IgD-negative memory B cell (primary cell): ENCODE data around the gene MAST2. TPM values are rescaled to one million over a fixed set of nuclear protein-coding genes. Genes with fewer than 3 reads are reported as not detected.

Source experiments
- H3K27ac Mint-ChIP-seq, 3 donors: one replicate each; pipeline ENCODE4 v1.8.0; 2020 to 2022; ENCODE audit warnings: mild to moderate bottlenecking in 3 of 3, mixed read lengths in 3 of 3, moderate library complexity in 1 of 3
- H3K27me3 Mint-ChIP-seq: one replicate; pipeline ENCODE4 v1.8.0; 2021; ENCODE audit warnings: mixed read lengths
- H3K36me3 Mint-ChIP-seq: one replicate; pipeline ENCODE4 v1.8.0; 2020; ENCODE audit warnings: mild to moderate bottlenecking, mixed read lengths
- H3K4me1 Mint-ChIP-seq, 3 donors: one replicate each; pipeline ENCODE4 v1.8.0; 2020 to 2022; ENCODE audit warnings: mixed read lengths in 3 of 3, mild to moderate bottlenecking in 1 of 3
- H3K4me3 Mint-ChIP-seq, 4 donors: one replicate each; pipeline ENCODE4 v1.8.0; 2020 to 2022; ENCODE audit warnings: mild to moderate bottlenecking in 4 of 4, mixed read lengths in 4 of 4, moderate library complexity in 3 of 4
- H3K9me3 Mint-ChIP-seq, 3 donors: one replicate each; pipeline ENCODE4 v1.8.0; 2020 to 2021; ENCODE audit warnings: mixed read lengths in 3 of 3, mild to moderate bottlenecking in 1 of 3
- polyA plus RNA-seq: library from polyadenylated mRNA; unstranded; fragments of 300-500 nt; fragmentation: Illumina TruSeq; gene quantifications from one replicate; pipeline ENCODE4 v1.2.3, GENCODE V29; 2021

MAST2 gene
- polyA plus RNA-seq, 1 donor from 2014 or later, result 3.1 TPM

DNA sequence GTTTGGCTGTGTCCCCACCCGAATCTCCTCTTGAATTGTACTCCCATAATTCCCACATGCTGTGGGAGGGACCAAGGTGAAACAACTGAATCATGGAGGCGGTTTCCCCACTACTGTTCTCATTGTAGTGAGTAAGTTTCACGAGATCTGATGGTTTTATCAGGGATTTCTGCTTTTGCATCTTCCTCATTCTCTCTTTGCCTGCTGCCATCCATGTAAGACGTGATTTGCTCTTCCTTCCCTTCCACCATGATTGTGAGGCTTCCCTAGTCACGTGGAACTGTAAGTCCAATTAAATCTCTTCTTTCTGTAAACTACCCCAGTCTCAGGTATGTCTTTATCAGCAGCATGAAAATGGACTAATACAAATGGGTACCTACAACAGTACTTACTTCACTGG is 255.5 kb downstream of the MAST2 start:
- no peak overlapping the region for H3K27ac Mint-ChIP-seq
- H3K4me1 Mint-ChIP-seq, result peaks cover 0 to 6% (median 5%) of the 10 kb centered on the region in 3 donors
- H3K4me3 Mint-ChIP-seq, result no peak overlapping the region
- H3K36me3 Mint-ChIP-seq, result peaks cover 7% of the 10 kb centered on the region
- no peaks in the 10 kb centered on the region for H3K27me3 Mint-ChIP-seq
- H3K9me3 Mint-ChIP-seq, result no peaks in the 10 kb centered on the region

DNA sequence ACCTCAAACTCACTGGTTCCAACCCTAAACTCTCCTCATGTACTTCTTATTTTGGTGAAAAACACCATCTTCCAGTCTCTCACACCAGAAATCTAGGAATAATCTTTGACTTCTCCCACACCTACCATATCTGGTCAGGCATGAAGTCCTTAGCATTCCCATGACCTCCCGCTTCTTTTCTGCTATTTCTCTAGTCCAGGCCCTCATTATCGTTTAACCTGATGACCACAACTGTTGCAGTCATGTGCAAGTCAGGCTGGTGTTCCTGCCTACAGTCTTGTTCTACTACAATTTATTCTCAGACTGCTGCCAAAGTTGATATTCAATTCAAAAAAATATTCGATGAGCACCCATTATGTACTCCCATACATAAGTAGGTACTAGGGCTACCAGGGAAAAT is 257.7 kb downstream of the MAST2 start:
- H3K36me3 Mint-ChIP-seq, result peaks cover 7% of the 10 kb centered on the region
- no peak overlapping the region for H3K4me3 Mint-ChIP-seq
- H3K27ac Mint-ChIP-seq, result no peak overlapping the region
- no peaks in the 10 kb centered on the region for H3K27me3 Mint-ChIP-seq
- peaks cover 10 to 16% (median 11%) of the 10 kb centered on the region in 3 donors for H3K4me1 Mint-ChIP-seq
- peaks cover 0 to 2% (median 0%) of the 10 kb centered on the region in 3 donors for H3K9me3 Mint-ChIP-seq

DNA sequence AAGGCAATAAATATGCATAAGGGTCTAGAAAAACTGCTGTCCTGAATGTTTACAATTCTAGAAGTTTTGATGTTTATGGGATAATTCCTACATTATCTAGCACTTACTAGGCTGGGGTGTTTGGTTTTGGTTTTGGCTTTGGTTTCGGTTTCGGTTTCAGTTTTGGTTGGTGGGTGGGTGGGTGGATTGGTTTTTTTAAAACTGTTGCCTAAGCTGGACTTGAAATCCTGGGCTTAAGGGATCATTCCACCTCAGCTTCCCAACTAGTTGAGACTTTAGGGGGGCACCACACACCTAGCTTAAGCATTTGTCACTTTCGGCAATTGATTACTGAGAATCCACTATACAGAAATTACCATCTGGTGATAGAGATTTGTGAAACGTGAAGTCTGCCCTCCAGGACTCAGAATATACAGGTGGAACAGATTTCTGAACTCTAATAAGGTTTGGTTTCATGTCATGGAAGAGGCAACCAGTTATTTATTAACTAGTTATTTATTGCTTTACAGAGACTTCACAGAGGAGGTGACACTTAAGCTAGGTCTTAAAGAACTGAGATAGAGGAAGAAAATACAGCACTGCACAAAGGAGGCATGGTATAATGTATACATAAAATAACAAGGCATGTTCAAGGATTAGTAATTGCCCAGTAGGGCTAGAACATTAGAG is 259.4 kb downstream of the MAST2 start:
- peaks cover 0 to 2% (median 0%) of the 10 kb centered on the region in 3 donors for H3K9me3 Mint-ChIP-seq
- H3K4me3 Mint-ChIP-seq, result peak overlapping the region in 1 of 4 donors; percentile 17
- H3K27me3 Mint-ChIP-seq, result no peaks in the 10 kb centered on the region
- H3K36me3 Mint-ChIP-seq, result peaks cover 7% of the 10 kb centered on the region
- peak overlapping the region in 1 of 3 donors; percentile 39 for H3K27ac Mint-ChIP-seq
- H3K4me1 Mint-ChIP-seq, result peaks cover 11 to 15% (median 12%) of the 10 kb centered on the region in 3 donors

DNA sequence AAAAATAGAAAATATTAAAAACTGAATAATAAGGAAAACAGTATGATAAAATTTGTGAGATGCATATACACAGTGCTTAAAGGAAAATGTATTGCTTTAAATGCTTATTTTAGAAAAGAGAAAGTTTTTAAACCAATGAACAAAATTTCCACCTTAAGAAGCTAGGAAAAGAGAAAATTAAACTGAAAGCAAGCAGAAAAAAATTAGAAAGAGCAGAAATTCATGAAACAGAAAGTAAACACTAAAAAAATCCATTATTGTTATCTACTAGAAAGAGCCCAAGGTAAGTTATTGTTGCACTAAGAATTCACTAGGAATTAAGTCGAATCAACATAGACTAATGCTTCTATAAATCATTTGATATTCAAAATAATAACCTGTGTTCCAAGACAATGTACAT is 261.3 kb downstream of the MAST2 start:
- Mint-ChIP-seq H3K27me3 (no peaks in the 10 kb centered on the region), H3K4me3 (peak overlapping the region in 2 of 4 donors; percentile 7 to 76), H3K27ac (no peak overlapping the region), H3K9me3 (peaks cover 0 to 2% (median 0%) of the 10 kb centered on the region in 3 donors), H3K4me1 (peaks cover 11 to 15% (median 12%) of the 10 kb centered on the region in 3 donors), H3K36me3 (peaks cover 7% of the 10 kb centered on the region)

DNA sequence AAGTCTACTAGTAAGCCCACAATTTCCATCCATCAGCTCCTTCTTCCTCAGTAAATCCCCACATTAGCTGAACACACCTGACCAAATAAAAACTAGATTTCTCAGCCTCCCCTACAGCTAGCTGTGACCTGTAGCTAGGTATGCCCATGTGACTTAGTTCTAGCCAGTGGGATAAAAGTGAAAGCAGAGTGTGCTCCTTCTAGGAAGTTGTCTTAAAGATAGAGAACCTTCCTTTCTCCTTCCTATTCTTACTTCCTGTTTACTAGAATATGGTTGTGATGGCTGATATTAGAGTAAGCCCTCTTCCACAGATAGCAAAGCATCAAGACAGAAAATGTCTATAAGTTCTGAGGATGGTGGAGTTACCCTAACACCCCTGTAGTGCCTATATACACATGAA is 262.0 kb downstream of the MAST2 start:
- H3K36me3 Mint-ChIP-seq, result peaks cover 7% of the 10 kb centered on the region
- peaks cover 11 to 15% (median 12%) of the 10 kb centered on the region in 3 donors for H3K4me1 Mint-ChIP-seq
- H3K4me3 Mint-ChIP-seq, result peak overlapping the region in 2 of 4 donors; percentile 24 to 76
- H3K27ac Mint-ChIP-seq, result peak overlapping the region in 2 of 3 donors; percentile 12 to 88
- no peaks in the 10 kb centered on the region for H3K27me3 Mint-ChIP-seq
- H3K9me3 Mint-ChIP-seq, result peaks cover 0 to 2% (median 0%) of the 10 kb centered on the region in 3 donors

DNA sequence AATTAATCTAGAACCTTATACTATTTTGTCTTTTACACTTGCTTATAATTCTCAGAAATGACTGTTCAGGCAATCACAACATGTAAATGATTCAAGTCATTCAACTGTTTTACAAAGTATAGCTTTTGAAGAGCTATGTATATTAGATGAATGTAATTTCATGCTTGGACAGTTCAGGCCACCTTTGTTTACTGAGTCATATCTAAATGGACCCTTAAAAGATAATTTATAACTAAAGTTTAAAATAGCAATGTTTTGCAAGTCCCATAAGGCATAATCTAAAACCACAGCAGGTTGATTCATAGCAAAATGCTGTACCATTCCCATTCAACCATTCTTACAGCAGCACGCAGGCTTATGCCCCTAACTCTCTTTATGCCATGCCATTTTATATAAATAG is 264.2 kb downstream of the MAST2 start:
- Mint-ChIP-seq H3K36me3 (no peaks in the 10 kb centered on the region), H3K4me1 (peaks cover 10 to 15% (median 12%) of the 10 kb centered on the region in 3 donors), H3K9me3 (peaks cover 0 to 2% (median 0%) of the 10 kb centered on the region in 3 donors), H3K4me3 (no peak overlapping the region), H3K27ac (no peak overlapping the region), H3K27me3 (no peaks in the 10 kb centered on the region)

DNA sequence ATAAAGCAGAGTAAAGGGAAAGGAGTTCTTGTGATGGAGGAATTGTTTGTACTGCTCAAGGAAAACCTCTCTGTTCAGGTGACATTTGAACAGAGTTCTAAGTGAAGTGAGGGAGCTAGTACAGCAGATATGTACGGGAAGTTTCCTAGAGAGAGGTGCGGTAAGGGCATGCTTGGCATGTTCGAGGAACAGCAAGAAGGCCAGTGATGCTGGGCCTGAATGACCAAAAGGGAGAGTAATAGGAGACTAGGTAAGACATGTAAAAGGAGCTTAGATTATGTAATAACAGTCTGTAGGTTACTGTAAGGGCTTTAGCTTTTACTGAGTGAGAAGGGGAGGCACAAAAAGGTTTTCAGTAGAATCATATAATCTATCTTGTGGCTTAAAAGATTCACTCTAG is 265.1 kb downstream of the MAST2 start:
- Mint-ChIP-seq H3K4me3 (no peak overlapping the region), H3K9me3 (peaks cover 0 to 2% (median 0%) of the 10 kb centered on the region in 3 donors), H3K4me1 (peaks cover 5 to 13% (median 12%) of the 10 kb centered on the region in 3 donors), H3K27ac (no peak overlapping the region), H3K36me3 (no peaks in the 10 kb centered on the region), H3K27me3 (no peaks in the 10 kb centered on the region)

DNA sequence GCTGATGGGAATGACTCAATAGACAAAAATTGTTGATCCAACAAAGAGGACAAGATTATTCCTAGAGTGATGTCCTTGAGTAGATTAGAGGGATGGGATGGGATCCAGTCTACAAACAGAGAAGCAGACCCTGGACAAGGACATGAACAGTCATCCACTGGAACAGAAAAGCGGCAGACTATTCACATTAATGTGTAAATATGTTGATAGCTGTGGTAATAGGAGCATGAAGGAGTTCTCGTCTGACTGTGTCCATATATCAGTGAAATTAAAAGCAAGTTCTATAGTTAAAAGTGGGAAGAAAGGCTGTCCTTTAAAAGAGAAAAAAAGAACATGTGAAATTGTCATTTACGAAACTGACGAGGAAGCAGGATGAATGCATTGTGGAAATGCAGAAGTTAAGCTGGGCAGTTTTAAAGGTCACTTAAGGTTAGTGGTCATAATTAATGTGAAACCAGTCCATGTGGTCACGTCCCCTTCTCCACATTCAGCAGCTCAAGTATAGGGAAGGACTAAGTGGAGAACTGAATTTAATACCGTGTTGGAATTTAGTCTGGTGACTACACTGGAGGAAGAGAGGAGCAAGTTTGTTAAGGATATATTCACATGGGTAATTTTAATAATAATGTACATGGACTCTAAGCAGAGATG is 266.9 kb downstream of the MAST2 start:
- no peaks in the 10 kb centered on the region for H3K27me3 Mint-ChIP-seq

DNA sequence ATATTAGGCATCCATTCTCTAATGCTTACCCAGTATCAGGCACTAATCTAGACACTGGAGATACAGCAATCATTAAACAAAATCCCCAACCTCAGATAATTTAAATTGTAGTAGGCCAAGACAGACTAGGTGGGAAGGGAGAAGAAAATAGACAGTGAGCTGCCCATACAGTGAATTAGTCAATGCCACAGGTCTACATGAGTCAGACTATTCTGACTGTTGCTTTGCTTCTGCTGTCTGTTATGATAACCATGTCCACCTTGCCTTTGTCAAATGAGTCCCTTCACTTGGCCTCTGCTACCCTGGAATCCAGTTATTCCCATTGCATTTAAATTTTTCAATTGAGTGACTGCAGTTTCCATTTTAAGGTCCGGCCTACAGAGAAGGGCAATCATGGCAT is 269.6 kb downstream of the MAST2 start:
- Mint-ChIP-seq H3K27me3 (no peaks in the 10 kb centered on the region), H3K9me3 (no peaks in the 10 kb centered on the region), H3K4me1 (no peaks in the 10 kb centered on the region), H3K4me3 (no peak overlapping the region), H3K27ac (no peak overlapping the region), H3K36me3 (no peaks in the 10 kb centered on the region)

More for the DNA sequence above, 266.9 kb downstream of the MAST2 start:
- Mint-ChIP-seq H3K4me3 (no peak overlapping the region), H3K9me3 (peaks cover 0 to 1% (median 0%) of the 10 kb centered on the region in 3 donors), H3K36me3 (no peaks in the 10 kb centered on the region), H3K4me1 (peaks cover 3 to 8% (median 5%) of the 10 kb centered on the region in 3 donors), H3K27ac (no peak overlapping the region)

DNA sequence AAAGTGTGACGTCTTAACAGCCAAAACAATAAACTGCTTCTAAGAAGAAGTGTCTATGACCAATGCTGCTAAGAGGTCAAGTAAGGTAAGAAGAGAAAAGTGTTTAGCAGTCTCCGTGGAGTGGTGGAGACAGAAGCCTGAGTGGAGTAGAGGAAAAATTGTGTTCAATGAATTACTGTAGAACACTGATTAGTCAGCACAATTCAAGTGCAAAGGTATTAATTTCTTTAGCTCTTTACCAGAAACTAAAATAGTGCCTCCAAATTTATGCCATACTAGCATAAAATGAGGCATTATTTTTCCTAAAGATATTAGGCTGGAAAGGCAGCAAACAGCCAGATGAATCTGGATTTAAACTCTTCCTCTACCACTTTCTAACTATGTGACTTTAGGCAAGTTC is 272.9 kb downstream of the MAST2 start:
- Mint-ChIP-seq H3K36me3 (no peaks in the 10 kb centered on the region), H3K27ac (no peak overlapping the region), H3K4me3 (no peak overlapping the region), H3K4me1 (no peaks in the 10 kb centered on the region), H3K27me3 (no peaks in the 10 kb centered on the region), H3K9me3 (no peaks in the 10 kb centered on the region)

DNA sequence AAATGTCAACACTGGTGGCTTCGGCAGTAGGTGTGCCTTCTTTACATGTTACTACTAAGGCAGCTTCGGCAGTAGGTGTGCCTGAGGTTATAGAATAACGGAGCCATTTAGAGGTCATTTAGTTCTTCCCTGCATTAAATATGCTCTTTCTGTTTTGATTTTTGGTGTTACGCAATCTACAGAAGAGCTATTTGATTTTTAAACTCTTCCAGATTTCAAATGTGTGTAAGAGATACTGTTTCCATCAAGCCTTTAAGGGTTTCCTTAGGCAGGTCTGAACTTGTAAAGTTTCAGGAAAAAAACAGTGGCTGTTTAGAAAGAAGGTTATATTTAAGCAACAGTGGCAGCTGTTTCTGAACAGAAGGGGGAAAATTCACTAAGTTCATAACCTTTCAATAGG is 274.2 kb downstream of the MAST2 start:
- Mint-ChIP-seq H3K4me1 (no peaks in the 10 kb centered on the region), H3K4me3 (no peak overlapping the region), H3K36me3 (no peaks in the 10 kb centered on the region), H3K27me3 (no peaks in the 10 kb centered on the region), H3K9me3 (no peaks in the 10 kb centered on the region), H3K27ac (peak overlapping the region in 1 of 3 donors; percentile 14)

DNA sequence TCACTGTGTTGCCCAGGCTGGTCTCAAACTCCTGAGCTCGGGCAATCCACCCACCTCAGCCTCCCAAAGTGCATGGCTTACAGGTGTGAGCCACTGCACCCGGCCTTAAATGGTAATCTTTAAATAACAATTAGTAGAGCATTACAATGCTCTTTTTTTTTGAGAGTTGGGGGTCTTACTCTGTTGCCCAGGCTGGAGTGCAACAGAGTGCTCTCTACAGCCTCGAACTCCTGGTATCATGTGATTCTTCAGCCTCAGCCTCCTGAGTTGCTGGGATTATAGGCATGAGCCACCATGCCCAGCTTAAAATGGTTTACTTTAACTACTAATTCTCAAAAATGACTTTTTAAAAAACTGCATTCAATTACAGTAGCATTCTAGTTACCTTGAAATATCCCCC is 276.8 kb downstream of the MAST2 start:
- no peak overlapping the region for H3K27ac Mint-ChIP-seq
- H3K36me3 Mint-ChIP-seq, result no peaks in the 10 kb centered on the region
- no peak overlapping the region for H3K4me3 Mint-ChIP-seq
- H3K27me3 Mint-ChIP-seq, result no peaks in the 10 kb centered on the region
- H3K9me3 Mint-ChIP-seq, result peaks cover 0 to 7% (median 0%) of the 10 kb centered on the region in 3 donors
- no peaks in the 10 kb centered on the region for H3K4me1 Mint-ChIP-seq

DNA sequence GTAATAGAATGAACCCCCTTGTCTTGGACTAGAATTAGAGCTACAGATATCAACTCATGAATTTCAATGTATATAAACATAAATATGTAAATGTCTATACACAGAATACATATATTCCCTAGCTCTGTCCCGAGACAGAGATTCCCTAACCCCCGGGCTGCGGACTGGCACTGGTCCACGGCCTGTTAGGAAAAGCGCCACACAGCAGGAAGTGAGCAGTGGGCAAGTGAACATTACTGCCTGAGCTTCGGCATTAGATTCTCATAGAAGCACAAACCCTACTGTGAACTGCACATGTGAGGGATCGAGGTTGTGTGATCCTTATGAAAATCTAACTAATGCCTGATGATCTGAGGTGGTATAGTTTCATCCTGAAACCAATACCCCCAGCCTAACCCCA is 277.8 kb downstream of the MAST2 start:
- Mint-ChIP-seq H3K4me3 (no peak overlapping the region), H3K4me1 (no peaks in the 10 kb centered on the region), H3K27me3 (no peaks in the 10 kb centered on the region), H3K36me3 (no peaks in the 10 kb centered on the region), H3K27ac (no peak overlapping the region), H3K9me3 (peaks cover 0 to 7% (median 0%) of the 10 kb centered on the region in 3 donors)

DNA sequence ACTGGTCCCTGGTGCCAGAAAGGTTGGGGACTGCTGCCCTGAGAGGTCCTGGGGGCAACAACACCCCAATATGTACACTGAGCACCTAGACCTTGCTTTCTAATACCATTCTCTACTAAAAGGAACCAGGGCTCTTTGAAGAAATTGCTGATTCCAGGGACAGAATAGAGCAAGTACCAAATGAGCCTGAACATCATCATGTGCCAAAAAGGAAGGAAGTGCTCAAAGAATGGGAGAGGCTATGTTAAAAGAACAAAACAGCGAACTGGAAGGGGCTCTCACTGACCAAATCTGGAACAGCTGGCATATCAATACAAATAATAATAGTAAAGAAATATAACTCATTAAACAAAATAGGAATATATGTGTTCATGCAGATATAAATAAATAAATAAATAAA is 278.2 kb downstream of the MAST2 start:
- no peaks in the 10 kb centered on the region for H3K36me3 Mint-ChIP-seq
- H3K27me3 Mint-ChIP-seq, result no peaks in the 10 kb centered on the region
- peaks cover 0 to 7% (median 0%) of the 10 kb centered on the region in 3 donors for H3K9me3 Mint-ChIP-seq

DNA sequence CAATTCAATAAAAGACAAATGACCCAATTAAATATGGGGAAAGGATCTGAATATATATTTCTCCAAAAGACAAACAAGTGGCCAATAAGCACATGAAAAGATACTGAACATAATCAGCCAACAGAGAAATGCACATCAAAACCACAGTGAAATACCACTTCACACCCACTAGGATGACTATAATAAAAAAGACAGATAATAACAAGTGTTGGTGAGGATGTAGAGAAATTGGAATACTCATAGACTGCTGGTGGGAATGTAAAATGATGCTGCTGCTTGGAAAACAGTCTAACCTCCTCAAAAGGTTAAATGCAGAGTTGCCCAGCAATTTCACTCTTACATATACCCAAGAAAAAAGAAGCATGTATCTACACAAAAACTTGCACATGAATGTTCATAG is 280.2 kb downstream of the MAST2 start:
- H3K4me1 Mint-ChIP-seq, result no peaks in the 10 kb centered on the region
- H3K9me3 Mint-ChIP-seq, result peaks cover 0 to 7% (median 0%) of the 10 kb centered on the region in 3 donors
- H3K36me3 Mint-ChIP-seq, result no peaks in the 10 kb centered on the region
- H3K27me3 Mint-ChIP-seq, result no peaks in the 10 kb centered on the region
- H3K27ac Mint-ChIP-seq, result no peak overlapping the region
- no peak overlapping the region for H3K4me3 Mint-ChIP-seq

More for the DNA sequence above, 278.2 kb downstream of the MAST2 start:
- Mint-ChIP-seq H3K27ac (no peak overlapping the region), H3K4me1 (no peaks in the 10 kb centered on the region), H3K4me3 (no peak overlapping the region)
